Prostate gland (tissue), 2 donors: ENCODE results near the gene F11.
"Not testable (repeated sequence)": the region's sequence is repeated elsewhere in the genome, so short reads cannot be mapped to it uniquely, and the experiment has no call there.

Source experiments
- POLR2A ChIP-seq: fragments of 450-650 bp; IDR thresholded peaks from one replicate; pipeline ENCODE4 v1.6.1; 2016; ENCODE audit warnings: antibody characterized with exemption, mild to moderate bottlenecking
- TF ChIP-seq, protein P1 (sequence below), 4 experiments: fragments of 200-600 bp in 2 of 4; fragments of 450-650 bp in 2 of 4; sonication (generic) in 2 of 4; IDR thresholded peaks; 1 replicate in 3 of 4; 2 replicates in 1 of 4; pipeline ENCODE4 v1.5.1; 2016 to 2019; ENCODE audit warnings: antibody characterized with exemption in 4 of 4, mild to moderate bottlenecking in 2 of 4, moderate library complexity in 2 of 4

DNA sequence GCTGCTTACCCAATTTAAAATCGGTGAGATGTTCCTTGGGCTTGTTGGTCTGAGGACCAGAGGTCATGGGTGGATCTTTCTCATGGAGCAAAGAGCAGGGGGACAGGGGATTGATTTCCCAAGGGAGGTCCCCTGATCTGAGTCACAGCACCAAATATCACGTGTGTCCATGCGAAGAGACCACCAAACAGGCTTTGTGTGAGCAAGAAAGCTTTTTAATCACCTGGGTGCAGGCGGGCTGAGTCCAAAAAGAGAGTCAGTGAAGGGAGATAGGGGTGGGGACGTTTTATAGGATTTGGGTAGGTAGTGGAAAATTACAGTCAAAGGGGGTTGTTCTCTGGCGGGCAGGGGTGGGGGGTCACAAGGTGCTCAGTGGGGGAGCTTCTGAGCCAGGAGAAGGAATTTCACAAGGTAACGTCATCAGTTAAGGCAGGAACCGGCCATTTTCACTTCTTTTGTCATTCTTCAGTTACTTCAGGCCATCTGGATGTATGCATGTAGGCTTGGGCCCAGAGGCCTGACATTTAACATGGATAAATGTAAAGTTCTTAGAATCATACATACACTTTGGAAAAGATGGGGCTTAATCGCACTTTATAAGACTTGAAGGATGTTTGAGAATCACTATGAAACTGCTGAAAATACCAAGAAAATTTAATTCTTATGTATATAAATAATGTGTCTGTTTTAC lies 18.8 kb upstream of the F11 start:
- TF ChIP-seq, protein P1, sequence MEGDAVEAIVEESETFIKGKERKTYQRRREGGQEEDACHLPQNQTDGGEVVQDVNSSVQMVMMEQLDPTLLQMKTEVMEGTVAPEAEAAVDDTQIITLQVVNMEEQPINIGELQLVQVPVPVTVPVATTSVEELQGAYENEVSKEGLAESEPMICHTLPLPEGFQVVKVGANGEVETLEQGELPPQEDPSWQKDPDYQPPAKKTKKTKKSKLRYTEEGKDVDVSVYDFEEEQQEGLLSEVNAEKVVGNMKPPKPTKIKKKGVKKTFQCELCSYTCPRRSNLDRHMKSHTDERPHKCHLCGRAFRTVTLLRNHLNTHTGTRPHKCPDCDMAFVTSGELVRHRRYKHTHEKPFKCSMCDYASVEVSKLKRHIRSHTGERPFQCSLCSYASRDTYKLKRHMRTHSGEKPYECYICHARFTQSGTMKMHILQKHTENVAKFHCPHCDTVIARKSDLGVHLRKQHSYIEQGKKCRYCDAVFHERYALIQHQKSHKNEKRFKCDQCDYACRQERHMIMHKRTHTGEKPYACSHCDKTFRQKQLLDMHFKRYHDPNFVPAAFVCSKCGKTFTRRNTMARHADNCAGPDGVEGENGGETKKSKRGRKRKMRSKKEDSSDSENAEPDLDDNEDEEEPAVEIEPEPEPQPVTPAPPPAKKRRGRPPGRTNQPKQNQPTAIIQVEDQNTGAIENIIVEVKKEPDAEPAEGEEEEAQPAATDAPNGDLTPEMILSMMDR (IDR thresholded peaks at IDR 0.05), result not testable (repeated sequence)
- TF ChIP-seq POLR2A, result not testable (repeated sequence)
